Measurements from ENCODE around the gene MRAP. TPM values are rescaled to one million over a fixed set of nuclear protein-coding genes. Genes with fewer than 3 reads are reported as not detected.

Gene MRAP
- total and polyA plus RNA-seq, 2 donors (not counting 1 experiment from before 2014, with no cell fraction given) = not detected

DNA sequence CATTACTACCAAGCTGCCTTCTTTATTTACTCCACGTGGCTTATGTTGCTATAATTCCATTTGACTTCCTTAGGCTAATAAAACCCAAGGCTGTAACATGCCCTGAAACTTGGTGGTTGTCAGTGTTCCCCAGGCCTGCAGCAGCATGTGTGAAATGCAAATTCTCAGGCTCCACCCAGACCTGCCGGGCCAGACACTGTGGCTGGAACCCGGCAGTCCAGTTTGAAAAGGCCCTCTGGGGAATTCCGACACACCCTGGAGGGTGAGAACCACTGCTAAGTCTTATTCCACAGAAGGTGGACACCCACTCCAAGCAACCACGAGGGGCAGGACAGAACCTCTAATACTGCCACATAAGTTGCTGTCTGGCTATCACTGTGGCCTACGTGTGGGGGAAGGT is 52.8 kb downstream of the MRAP start:
- H3K79me2 ChIP-seq (ENCODE audit: control insufficient read depth, insufficient read depth, low read length) = no peaks in the 10 kb centered on the region
- H3K4me3 ChIP-seq (ENCODE audit: control extremely low read depth in 1 of 5, extremely low read depth in 1 of 5, insufficient read depth in 1 of 5, low read depth in 2 of 5, low read length in 4 of 5) = no peak overlapping the region
- H3K4me1 ChIP-seq (ENCODE audit: control insufficient read depth in 2 of 2, insufficient read depth in 2 of 2, low read length in 2 of 2) = no peaks in the 10 kb centered on the region
- Mint-ChIP-seq H3K27ac (no peak overlapping the region), H3K4me3 (no peak overlapping the region), H3K27me3 (no peaks in the 10 kb centered on the region), H3K4me1 (peaks cover 2% of the 10 kb centered on the region), H3K9me3 (ENCODE audit: insufficient read depth) (no peaks in the 10 kb centered on the region)
- no peak overlapping the region for H3K4me2 ChIP-seq (replicated peaks; ENCODE audit: low read depth, low read length, poor library complexity, severe bottlenecking)
- H3K27me3 ChIP-seq (replicated peaks in 1 of 4; ENCODE audit: control extremely low read depth in 1 of 4, control insufficient read depth in 3 of 4, insufficient read depth in 4 of 4, low read length in 3 of 4) = no peaks in the 10 kb centered on the region
- no peak overlapping the region for H3K9ac ChIP-seq (ENCODE audit: low read length)
- WGBS (ENCODE audit: insufficient coverage) = 88% methylated on average over 5 of the region's 6 CpGs
- H3K9me3 ChIP-seq (ENCODE audit: control extremely low read depth in 1 of 3, control insufficient read depth in 2 of 3, insufficient read depth in 1 of 3, low read length in 2 of 3) = no peaks in the 10 kb centered on the region
- ChIA-PET CTCF (no interaction called here), POLR2A (no interaction called here)
- ATAC-seq (ENCODE audit: low read depth) (no peak), DNase-seq (no peak)
- TF ChIP-seq EZH2 (IDR thresholded peaks at IDR 0.05; ENCODE audit: borderline replicate concordance, insufficient read depth, low read depth, low read length, poor library complexity, severe bottlenecking) (no peak), CTCF (IDR thresholded peaks at IDR 0.05) (no peak)
- H3K36me3 ChIP-seq (replicated peaks in 1 of 2; ENCODE audit: control extremely low read depth in 1 of 2, control insufficient read depth in 1 of 2, extremely low read depth in 1 of 2, insufficient read depth in 2 of 2, low read length in 1 of 2) = peaks cover 0 to 89% of the 10 kb centered on the region in 2 experiments
- no peak overlapping the region for H3K27ac ChIP-seq (ENCODE audit: low read length in 2 of 2)
- no peaks in the 10 kb centered on the region for H4K20me1 ChIP-seq (ENCODE audit: control insufficient read depth, insufficient read depth, low read length, poor library complexity, severe bottlenecking)
- H2AFZ ChIP-seq (ENCODE audit: insufficient read depth, low read depth, low read length, poor library complexity, severe bottlenecking) = no peak overlapping the region
- intact Hi-C loops (cut with micrococcal nuclease) = no loop called here

- intact Hi-C loops (cut with micrococcal nuclease) = no loop called here
- Histone ChIP-seq H2AFZ (ENCODE audit: insufficient read depth, low read depth, low read length, poor library complexity, severe bottlenecking) (no peak overlapping the region), H3K27me3 (replicated peaks in 1 of 4; ENCODE audit: control extremely low read depth in 1 of 4, control insufficient read depth in 3 of 4, insufficient read depth in 4 of 4, low read length in 3 of 4) (no peaks in the 10 kb centered on the region), H3K27ac (ENCODE audit: low read length in 2 of 2) (no peak overlapping the region), H3K4me3 (ENCODE audit: control extremely low read depth in 1 of 5, extremely low read depth in 1 of 5, insufficient read depth in 1 of 5, low read depth in 2 of 5, low read length in 4 of 5) (no peak overlapping the region), H3K4me2 (replicated peaks; ENCODE audit: low read depth, low read length, poor library complexity, severe bottlenecking) (no peak overlapping the region), H3K4me1 (ENCODE audit: control insufficient read depth in 2 of 2, insufficient read depth in 2 of 2, low read length in 2 of 2) (no peaks in the 10 kb centered on the region), H3K36me3 (replicated peaks in 1 of 2; ENCODE audit: control extremely low read depth in 1 of 2, control insufficient read depth in 1 of 2, extremely low read depth in 1 of 2, insufficient read depth in 2 of 2, low read length in 1 of 2) (peaks cover 0 to 89% of the 10 kb centered on the region in 2 experiments), H3K79me2 (ENCODE audit: control insufficient read depth, insufficient read depth, low read length) (no peaks in the 10 kb centered on the region), H3K9me3 (ENCODE audit: control extremely low read depth in 1 of 3, control insufficient read depth in 2 of 3, insufficient read depth in 1 of 3, low read length in 2 of 3) (no peaks in the 10 kb centered on the region), H4K20me1 (ENCODE audit: control insufficient read depth, insufficient read depth, low read length, poor library complexity, severe bottlenecking) (no peaks in the 10 kb centered on the region), H3K9ac (ENCODE audit: low read length) (no peak overlapping the region)
- ATAC-seq (ENCODE audit: low read depth) (no peak), DNase-seq (no peak)
- no peaks in the 10 kb centered on the region for H3K9me3 Mint-ChIP-seq (ENCODE audit: insufficient read depth)
- H3K27me3 Mint-ChIP-seq = no peaks in the 10 kb centered on the region
- no peaks in the 10 kb centered on the region for H3K4me1 Mint-ChIP-seq
- POLR2A ChIA-PET = no interaction called here
- TF ChIP-seq CTCF (IDR thresholded peaks at IDR 0.05) = no peak
- TF ChIP-seq EZH2 (IDR thresholded peaks at IDR 0.05; ENCODE audit: borderline replicate concordance, insufficient read depth, low read depth, low read length, poor library complexity, severe bottlenecking) = no peak
- CTCF ChIA-PET = no interaction called here
- 96% methylated on average over 3 of the region's 7 CpGs for WGBS (ENCODE audit: insufficient coverage)
- no peak overlapping the region for H3K4me3 Mint-ChIP-seq
- no peak overlapping the region for H3K27ac Mint-ChIP-seq
Measured at GRCh38 chr21:32352526-32352925, 53.9 kb downstream of the MRAP start.

Data from B cell (primary cell).